NB4 (cell line): ENCODE results near the gene TOPAZ1.

Source experiments
- DNase-seq: peaks from one replicate; pipeline ENCODE4 v3.0.0; 2010; ENCODE audit warnings: low read depth
- H3K4me3 ChIP-seq: one replicate; pipeline ENCODE4 v1.5.1; 2011; ENCODE audit warnings: mild to moderate bottlenecking, low read depth, low read length, moderate library complexity
- CTCF ChIP-seq: IDR thresholded peaks from one replicate; pipeline ENCODE4 v1.5.1; 2012; ENCODE audit warnings: low read depth, low read length
- MAX ChIP-seq: IDR thresholded peaks from 2 replicates; pipeline ENCODE4 v1.6.1; 2011; ENCODE audit warnings: low read depth, low read length
- MYC ChIP-seq: IDR thresholded peaks from 2 replicates; pipeline ENCODE4 v1.6.1; 2011; ENCODE audit warnings: low read depth, low read length
- POLR2A ChIP-seq: IDR thresholded peaks from 2 replicates; pipeline ENCODE4 v1.6.1; 2011; ENCODE audit warnings: mild to moderate bottlenecking; ENCODE audit not compliant: insufficient read length; ENCODE audit errors: extremely low read depth

The TOPAZ1 gene

GRCh38 chr3:44208568-44208967, 33.1 kb upstream of the TOPAZ1 start:
- TF ChIP-seq CTCF (no peak), POLR2A (no peak), MYC (no peak), MAX (no peak)
- DNase-seq = no peak
- H3K4me3 ChIP-seq = no peak overlapping the region

GRCh38 chr3:44210967-44211366, 30.7 kb upstream of the TOPAZ1 start:
- no peak for TF ChIP-seq CTCF
- no peak for TF ChIP-seq POLR2A
- no peak for TF ChIP-seq MYC
- no peak for TF ChIP-seq MAX
- DNase-seq = no peak
- H3K4me3 ChIP-seq = no peak overlapping the region

- no peak for TF ChIP-seq MAX
- no peak for TF ChIP-seq MYC
- no peak for TF ChIP-seq POLR2A
- TF ChIP-seq CTCF = no peak
- DNase-seq = no peak
These were observed 19.3 kb upstream of the TOPAZ1 start for GRCh38 chr3:44222337-44222736.

GRCh38 chr3:44223299-44223698, 18.4 kb upstream of the TOPAZ1 start:
- no peak for DNase-seq
- TF ChIP-seq CTCF = no peak
- no peak overlapping the region for H3K4me3 ChIP-seq

More at GRCh38 chr3:44222337-44222736, 19.3 kb upstream of the TOPAZ1 start:
- no peak overlapping the region for H3K4me3 ChIP-seq

GRCh38 chr3:44224131-44224530, 17.6 kb upstream of the TOPAZ1 start:
- no peak for DNase-seq
- no peak overlapping the region for H3K4me3 ChIP-seq
- TF ChIP-seq CTCF (no peak), MAX (no peak), POLR2A (no peak), MYC (no peak)

GRCh38 chr3:44226573-44226972, 15.1 kb upstream of the TOPAZ1 start:
- H3K4me3 ChIP-seq = no peak overlapping the region
- TF ChIP-seq POLR2A (no peak), MAX (no peak)
- no peak for DNase-seq
